Measurements from ENCODE around the gene RAPGEF4.

RAPGEF4 gene

GRCh38 chr2:172893671-172894070 lies 158.0 kb downstream of the RAPGEF4 start:
- no peaks in the 10 kb centered on the region for H3K36me3 ChIP-seq
- TF ChIP-seq CTCF (IDR thresholded peaks at IDR 0.05; ENCODE audit: low read depth, low read length), result peak; percentile 10; the same call in 1 of the 2 replicates
- H3K9me3 ChIP-seq, result no peaks in the 10 kb centered on the region
- H3K4me3 ChIP-seq (ENCODE audit: low read depth, low read length), result no peak overlapping the region
- peak; percentile 26 for DNase-seq
- peaks cover 2% of the 10 kb centered on the region for H3K4me1 ChIP-seq
- no peaks in the 10 kb centered on the region for H3K27me3 ChIP-seq

GRCh38 chr2:172894689-172895387 lies 159.2 kb downstream of the RAPGEF4 start:
- no peaks in the 10 kb centered on the region for H3K36me3 ChIP-seq
- H3K4me3 ChIP-seq (ENCODE audit: low read depth, low read length), result no peak overlapping the region
- TF ChIP-seq CTCF (IDR thresholded peaks at IDR 0.05; ENCODE audit: low read depth, low read length), result no peak
- DNase-seq, result no peak
- no peaks in the 10 kb centered on the region for H3K27me3 ChIP-seq
- no peaks in the 10 kb centered on the region for H3K9me3 ChIP-seq
- H3K4me1 ChIP-seq, result peaks cover 2% of the 10 kb centered on the region

GRCh38 chr2:172896661-172897081 lies 161.0 kb downstream of the RAPGEF4 start:
- no peaks in the 10 kb centered on the region for H3K36me3 ChIP-seq
- DNase-seq, result no peak
- H3K4me1 ChIP-seq, result peaks cover 2% of the 10 kb centered on the region; the same call in 1 of the 2 replicates
- TF ChIP-seq CTCF (IDR thresholded peaks at IDR 0.05; ENCODE audit: low read depth, low read length), result no peak
- H3K27me3 ChIP-seq, result no peaks in the 10 kb centered on the region
- H3K4me3 ChIP-seq (ENCODE audit: low read depth, low read length), result no peak overlapping the region
- no peaks in the 10 kb centered on the region for H3K9me3 ChIP-seq

GRCh38 chr2:172900871-172901270 lies 165.2 kb downstream of the RAPGEF4 start:
- no peak for DNase-seq
- H3K4me1 ChIP-seq, result peaks cover 5% of the 10 kb centered on the region; the same call in 1 of the 2 replicates
- no peaks in the 10 kb centered on the region for H3K36me3 ChIP-seq
- H3K27me3 ChIP-seq, result no peaks in the 10 kb centered on the region
- H3K4me3 ChIP-seq (ENCODE audit: low read depth, low read length), result no peak overlapping the region
- no peak for TF ChIP-seq CTCF (IDR thresholded peaks at IDR 0.05; ENCODE audit: low read depth, low read length)
- H3K9me3 ChIP-seq, result no peaks in the 10 kb centered on the region

GRCh38 chr2:172901913-172902312 lies 166.3 kb downstream of the RAPGEF4 start:
- no peaks in the 10 kb centered on the region for H3K9me3 ChIP-seq
- H3K36me3 ChIP-seq, result no peaks in the 10 kb centered on the region
- no peak for TF ChIP-seq CTCF (IDR thresholded peaks at IDR 0.05; ENCODE audit: low read depth, low read length)
- H3K4me1 ChIP-seq, result peaks cover 14% of the 10 kb centered on the region
- no peak overlapping the region for H3K4me3 ChIP-seq (ENCODE audit: low read depth, low read length)
- no peak for DNase-seq
- no peaks in the 10 kb centered on the region for H3K27me3 ChIP-seq

- no peak for TF ChIP-seq CTCF (IDR thresholded peaks at IDR 0.05; ENCODE audit: low read depth, low read length)
- DNase-seq, result no peak
- H3K4me3 ChIP-seq (ENCODE audit: low read depth, low read length), result no peak overlapping the region
- no peaks in the 10 kb centered on the region for H3K9me3 ChIP-seq
- no peaks in the 10 kb centered on the region for H3K27me3 ChIP-seq
- peaks cover 14% of the 10 kb centered on the region for H3K4me1 ChIP-seq
- no peaks in the 10 kb centered on the region for H3K36me3 ChIP-seq
These were observed 168.6 kb downstream of the RAPGEF4 start for GRCh38 chr2:172904236-172904635.

All from BE2C (cell line).